GM10266 (cell line): ENCODE measurements around the gene PLXDC2.

Experiments
- DNase-seq: peaks from one replicate; pipeline ENCODE4 v3.0.0; 2012; ENCODE audit errors: extremely low spot score
- TF ChIP-seq, protein P1 (sequence below): IDR thresholded peaks from 2 replicates; pipeline ENCODE4 v1.5.1; 2012; ENCODE audit warnings: mild to moderate bottlenecking, low read depth; ENCODE audit not compliant: control insufficient read depth, insufficient read depth; ENCODE audit errors: missing control alignments

Gene PLXDC2

GRCh38 chr10:19800161-19800560 lies 16.1 kb upstream of the PLXDC2 start:
- TF ChIP-seq, protein P1, sequence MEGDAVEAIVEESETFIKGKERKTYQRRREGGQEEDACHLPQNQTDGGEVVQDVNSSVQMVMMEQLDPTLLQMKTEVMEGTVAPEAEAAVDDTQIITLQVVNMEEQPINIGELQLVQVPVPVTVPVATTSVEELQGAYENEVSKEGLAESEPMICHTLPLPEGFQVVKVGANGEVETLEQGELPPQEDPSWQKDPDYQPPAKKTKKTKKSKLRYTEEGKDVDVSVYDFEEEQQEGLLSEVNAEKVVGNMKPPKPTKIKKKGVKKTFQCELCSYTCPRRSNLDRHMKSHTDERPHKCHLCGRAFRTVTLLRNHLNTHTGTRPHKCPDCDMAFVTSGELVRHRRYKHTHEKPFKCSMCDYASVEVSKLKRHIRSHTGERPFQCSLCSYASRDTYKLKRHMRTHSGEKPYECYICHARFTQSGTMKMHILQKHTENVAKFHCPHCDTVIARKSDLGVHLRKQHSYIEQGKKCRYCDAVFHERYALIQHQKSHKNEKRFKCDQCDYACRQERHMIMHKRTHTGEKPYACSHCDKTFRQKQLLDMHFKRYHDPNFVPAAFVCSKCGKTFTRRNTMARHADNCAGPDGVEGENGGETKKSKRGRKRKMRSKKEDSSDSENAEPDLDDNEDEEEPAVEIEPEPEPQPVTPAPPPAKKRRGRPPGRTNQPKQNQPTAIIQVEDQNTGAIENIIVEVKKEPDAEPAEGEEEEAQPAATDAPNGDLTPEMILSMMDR: no peak
- no peak for DNase-seq

GRCh38 chr10:19801369-19801768 lies 14.9 kb upstream of the PLXDC2 start:
- no peak for DNase-seq
- TF ChIP-seq, protein P1: no peak

DNA sequence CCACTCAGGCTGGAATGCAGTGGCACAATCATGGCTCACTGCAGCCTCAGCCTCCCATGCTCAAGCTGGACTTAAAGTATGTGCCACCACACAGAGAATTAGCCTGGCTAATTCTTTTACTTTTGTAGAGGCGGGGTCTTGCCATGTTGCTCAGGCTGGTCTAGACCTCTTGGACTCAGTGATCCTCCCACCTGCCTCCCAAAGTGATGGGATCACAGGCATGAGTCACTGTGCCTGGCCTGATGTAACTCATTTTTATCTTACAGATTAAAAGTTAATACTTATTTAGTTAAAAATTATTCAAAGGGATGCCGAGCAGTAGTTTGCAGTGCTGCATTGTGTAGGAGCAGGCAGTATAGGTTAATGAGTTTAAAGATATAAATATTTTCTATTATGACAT lies 12.6 kb upstream of the PLXDC2 start:
- no peak for DNase-seq

GRCh38 chr10:19809481-19809880 lies 6.8 kb upstream of the PLXDC2 start:
- TF ChIP-seq, protein P1: no peak
- DNase-seq: no peak

More for the DNA sequence above, 12.6 kb upstream of the PLXDC2 start:
- TF ChIP-seq, protein P1: no peak

GRCh38 chr10:19811540-19811939 lies 4.7 kb upstream of the PLXDC2 start:
- DNase-seq: no peak
- TF ChIP-seq, protein P1: no peak

GRCh38 chr10:19812976-19813375 lies 3.3 kb upstream of the PLXDC2 start:
- no peak for DNase-seq
- TF ChIP-seq, protein P1: no peak

- DNase-seq: no peak
- TF ChIP-seq, protein P1: no peak
These were observed 1.0 kb upstream of the PLXDC2 start for GRCh38 chr10:19815036-19815730.
